SU-DHL-6 (cell line): ENCODE results near the gene NOPCHAP1.

Experiments used
- H2AFZ ChIP-seq: fragments of 200-600 bp; sonication (generic); 2 replicates; pipeline ENCODE4 v1.6.1; 2014; ENCODE audit warnings: low read depth, mild to moderate bottlenecking, moderate library complexity, mixed read lengths, antibody characterized with exemption, low read length; ENCODE audit not compliant: severe bottlenecking
- H3F3A ChIP-seq: fragments of 200-600 bp; shearing (Covaris generic); 2 replicates; pipeline ENCODE4 v1.6.0; 2016; ENCODE audit warnings: antibody characterized with exemption, mild to moderate bottlenecking; ENCODE audit not compliant: insufficient read depth
- H3K27ac ChIP-seq: fragments of 200-600 bp; sonication (generic); 2 replicates; pipeline ENCODE4 v1.5.1; 2016; ENCODE audit warnings: low read depth, mild to moderate bottlenecking, low read length, moderate library complexity, mixed read lengths
- H3K27me3 ChIP-seq: fragments of 200-600 bp; sonication (generic), shearing (Covaris generic); 2 replicates; pipeline ENCODE4 v1.6.0; 2014; ENCODE audit warnings: mild to moderate bottlenecking, low read length
- H3K36me3 ChIP-seq: fragments of 200-600 bp; sonication (generic); 2 replicates; pipeline ENCODE4 v1.6.1; 2014; ENCODE audit warnings: mild to moderate bottlenecking, low read length, mixed read lengths
- H3K4me2 ChIP-seq: fragments of 300-600, 200-600 bp; shearing (Covaris generic), sonication (generic); 2 replicates; pipeline ENCODE4 v1.6.0; 2014; ENCODE audit warnings: low read length, low read depth, mild to moderate bottlenecking; ENCODE audit not compliant: poor library complexity, severe bottlenecking
- H3K4me3 ChIP-seq: fragments of 200-600 bp; sonication (generic); 2 replicates; pipeline ENCODE4 v1.5.1; 2014; ENCODE audit warnings: antibody characterized with exemption, low read length, mild to moderate bottlenecking, mixed read lengths; ENCODE audit not compliant: insufficient read depth, poor library complexity, severe bottlenecking
- H3K79me2 ChIP-seq: fragments of 200-600 bp; sonication (generic); 2 replicates; pipeline ENCODE4 v1.6.1; 2014; ENCODE audit warnings: mild to moderate bottlenecking, low read length, moderate library complexity; ENCODE audit not compliant: insufficient read depth
- H3K9ac ChIP-seq: fragments of 200-600 bp; sonication (generic); 2 replicates; pipeline ENCODE4 v1.7.0; 2014; ENCODE audit warnings: mild to moderate bottlenecking, low read length
- H3K9me2 ChIP-seq: fragments of 200-600 bp; sonication (generic); replicated peaks from 2 replicates; pipeline ENCODE4 v1.6.1; 2014; ENCODE audit warnings: low read length; ENCODE audit not compliant: insufficient read depth
- H3K9me3 ChIP-seq: fragments of 200-600 bp; sonication (generic); 2 replicates; pipeline ENCODE4 v1.6.1; 2014; ENCODE audit warnings: low read length, mixed read lengths; ENCODE audit not compliant: insufficient read depth
- H4K20me1 ChIP-seq: fragments of 200-600 bp; sonication (generic); 2 replicates; pipeline ENCODE4 v1.6.1; 2014; ENCODE audit warnings: low read depth, mild to moderate bottlenecking, antibody characterized with exemption, low read length, moderate library complexity, mixed read lengths
- CTCF ChIP-seq: fragments of 200-600 bp; sonication (generic); IDR thresholded peaks from one replicate; pipeline ENCODE4 v1.5.1; 2017; ENCODE audit warnings: antibody characterized with exemption, mild to moderate bottlenecking, low read length, moderate library complexity; ENCODE audit not compliant: insufficient read depth, poor library complexity, severe bottlenecking
- EZH2phosphoT487 ChIP-seq: fragments of 200-600 bp; sonication (generic), shearing (Covaris generic); conservative IDR thresholded peaks from 2 replicates; pipeline ENCODE4 v1.6.1; 2018; ENCODE audit warnings: mild to moderate bottlenecking, antibody characterized with exemption, low read length, moderate library complexity, mixed read lengths

The NOPCHAP1 gene

DNA sequence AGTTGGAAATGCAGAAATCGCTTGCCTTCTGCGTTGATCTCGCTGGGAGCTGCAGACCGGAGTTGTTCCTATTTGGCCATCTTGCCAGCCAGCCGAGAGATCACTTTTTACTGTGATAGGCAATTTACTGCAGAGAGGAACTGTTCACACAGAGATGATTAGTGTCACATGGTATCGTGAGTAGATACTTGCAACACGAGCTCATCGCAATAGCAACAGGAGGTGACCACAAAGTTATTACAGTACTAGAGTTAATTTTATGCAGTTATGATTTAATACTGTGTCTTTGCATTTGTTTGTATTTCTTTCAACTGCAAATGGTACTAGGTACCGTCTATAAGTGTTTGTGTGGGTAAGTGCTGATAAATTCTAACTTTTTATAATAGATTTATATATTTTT, 27.8 kb downstream of the NOPCHAP1 start:
- Histone ChIP-seq H3K79me2 (no peaks in the 10 kb centered on the region), H3K27ac (no peak overlapping the region), H3F3A (no peaks in the 10 kb centered on the region), H3K9me3 (no peaks in the 10 kb centered on the region), H3K9ac (no peak overlapping the region), H3K4me2 (no peak overlapping the region), H2AFZ (no peak overlapping the region), H3K4me3 (no peak overlapping the region), H3K36me3 (peaks cover 3% of the 10 kb centered on the region; the same call in 1 of the 2 replicates), H4K20me1 (no peaks in the 10 kb centered on the region), H3K27me3 (no peaks in the 10 kb centered on the region), H3K9me2 (no peaks in the 10 kb centered on the region)
- no peak for TF ChIP-seq EZH2phosphoT487
- no peak for TF ChIP-seq CTCF

- H3K4me3 ChIP-seq, result no peak overlapping the region
- TF ChIP-seq CTCF (no peak), EZH2phosphoT487 (no peak)
- H3K9me2 ChIP-seq, result no peaks in the 10 kb centered on the region
- peaks cover 3% of the 10 kb centered on the region; the same call in 1 of the 2 replicates for H3K36me3 ChIP-seq
- H3K4me2 ChIP-seq, result no peak overlapping the region
- H2AFZ ChIP-seq, result no peak overlapping the region
- H3K9me3 ChIP-seq, result no peaks in the 10 kb centered on the region
- H3K27me3 ChIP-seq, result no peaks in the 10 kb centered on the region
- no peaks in the 10 kb centered on the region for H3K79me2 ChIP-seq
- no peaks in the 10 kb centered on the region for H4K20me1 ChIP-seq
- no peaks in the 10 kb centered on the region for H3F3A ChIP-seq
- no peak overlapping the region for H3K9ac ChIP-seq
- no peak overlapping the region for H3K27ac ChIP-seq
These were observed 28.5 kb downstream of the NOPCHAP1 start for GRCh38 chr12:105014603-105015002.

- TF ChIP-seq CTCF, result no peak
- no peak for TF ChIP-seq EZH2phosphoT487
- H3K9me2 ChIP-seq, result no peaks in the 10 kb centered on the region
- no peak overlapping the region for H2AFZ ChIP-seq
- H3K4me2 ChIP-seq, result no peak overlapping the region
- no peak overlapping the region for H3K4me3 ChIP-seq
- H3K27ac ChIP-seq, result no peak overlapping the region
- no peaks in the 10 kb centered on the region for H4K20me1 ChIP-seq
- no peak overlapping the region for H3K9ac ChIP-seq
- no peaks in the 10 kb centered on the region for H3K9me3 ChIP-seq
- H3K27me3 ChIP-seq, result no peaks in the 10 kb centered on the region
- no peaks in the 10 kb centered on the region for H3F3A ChIP-seq
- H3K79me2 ChIP-seq, result no peaks in the 10 kb centered on the region
- H3K36me3 ChIP-seq, result peaks cover 3% of the 10 kb centered on the region; the same call in 1 of the 2 replicates
These were observed 29.4 kb downstream of the NOPCHAP1 start for GRCh38 chr12:105015543-105015942.
